NAMALWA (cell line): Measurements from ENCODE around the gene SPRING1.
"Not testable (repeated sequence)": the region's sequence is repeated elsewhere in the genome, so short reads cannot be mapped to it uniquely, and the experiment has no call there.

Experiments used
- DNase-seq: peaks from one replicate; pipeline ENCODE4 v3.0.0-alpha.2; 2015; ENCODE audit warnings: low spot score

The SPRING1 gene

GRCh38 chr12:116737774-116738657, at the start of gene SPRING1, which contains the start of gene RNFT2:
TSS of gene SPRING1 (minus strand) at chr12:116738069. CDS start at chr12:116737900, 169 bp downstream.
TSS of gene RNFT2 (plus strand) at chr12:116738315. CDS start at chr12:116740498, 2,183 bp downstream.
- DNase-seq: peak; percentile 99

GRCh38 chr12:116784238-116784612, 46.4 kb upstream of the SPRING1 start:
- DNase-seq: peak; percentile 70

DNA sequence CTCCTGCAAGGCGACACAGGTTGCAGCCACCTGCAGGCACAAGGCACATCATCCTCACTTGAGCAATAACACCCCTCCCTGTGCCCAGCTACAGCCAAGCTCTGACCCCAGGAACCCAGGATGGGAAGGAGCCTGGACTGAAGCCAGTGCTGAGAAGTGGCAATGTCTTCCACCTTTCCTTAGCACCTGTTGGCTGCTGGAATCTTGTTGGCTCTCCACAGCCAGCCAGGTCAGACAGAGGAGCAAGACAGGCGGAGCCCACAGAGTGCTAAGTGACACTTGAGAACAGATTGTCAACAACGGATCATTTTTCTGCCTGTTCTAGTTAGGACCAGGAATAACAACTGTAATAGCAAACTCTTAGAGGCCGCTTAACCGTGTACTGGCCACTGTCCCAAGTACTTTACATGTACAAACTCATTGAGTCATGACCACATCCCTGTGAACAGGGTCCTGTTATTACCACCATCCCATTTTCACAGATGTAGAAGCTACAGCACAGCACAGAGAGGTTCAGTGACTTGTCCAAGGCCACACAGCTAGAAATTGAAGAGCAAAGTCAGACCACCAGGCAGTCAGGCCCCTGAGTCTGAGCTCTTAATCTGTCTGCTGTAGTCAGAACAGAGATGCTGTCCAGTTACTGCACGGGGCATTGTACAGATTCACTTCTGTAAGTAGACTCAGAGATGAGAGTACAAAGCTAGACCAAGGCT, 45.8 kb upstream of the SPRING1 start:
- DNase-seq: no peak

- DNase-seq: no peak
Observed at GRCh38 chr12:116780942-116781341, 43.1 kb upstream of the SPRING1 start.

DNA sequence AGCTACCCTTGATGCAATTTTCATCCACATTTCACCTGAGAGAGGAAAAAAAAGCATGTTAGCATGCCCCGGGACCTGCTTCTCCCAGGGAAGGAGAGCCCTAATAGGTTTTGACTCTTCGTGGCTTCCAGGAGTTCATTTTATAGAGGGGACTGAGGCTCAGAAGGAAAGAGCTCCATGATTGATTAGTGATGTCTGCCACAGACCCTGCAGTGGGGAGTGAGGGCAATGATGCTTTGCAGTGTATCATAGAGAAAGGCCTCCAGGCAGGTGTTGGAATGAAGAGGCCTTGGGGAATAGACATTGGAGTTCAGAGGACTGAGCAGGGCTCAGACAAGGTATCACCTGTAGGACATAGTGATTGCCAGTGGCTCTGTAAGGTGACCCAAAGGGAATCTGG, 41.7 kb upstream of the SPRING1 start:
- DNase-seq: no peak

GRCh38 chr12:116777245-116777644, 39.4 kb upstream of the SPRING1 start:
- no peak for DNase-seq

- DNase-seq: no peak
Observed at GRCh38 chr12:116774020-116774419, 36.2 kb upstream of the SPRING1 start.

- no peak for DNase-seq
Observed at GRCh38 chr12:116773276-116773731, 35.4 kb upstream of the SPRING1 start.

- DNase-seq: no peak
Observed at GRCh38 chr12:116771651-116772050, 33.8 kb upstream of the SPRING1 start.

GRCh38 chr12:116766746-116767145, 28.9 kb upstream of the SPRING1 start:
- no peak for DNase-seq

GRCh38 chr12:116766285-116766684, 28.4 kb upstream of the SPRING1 start:
- no peak for DNase-seq

- DNase-seq: no peak
Observed at GRCh38 chr12:116765271-116765670, 27.4 kb upstream of the SPRING1 start.

DNA sequence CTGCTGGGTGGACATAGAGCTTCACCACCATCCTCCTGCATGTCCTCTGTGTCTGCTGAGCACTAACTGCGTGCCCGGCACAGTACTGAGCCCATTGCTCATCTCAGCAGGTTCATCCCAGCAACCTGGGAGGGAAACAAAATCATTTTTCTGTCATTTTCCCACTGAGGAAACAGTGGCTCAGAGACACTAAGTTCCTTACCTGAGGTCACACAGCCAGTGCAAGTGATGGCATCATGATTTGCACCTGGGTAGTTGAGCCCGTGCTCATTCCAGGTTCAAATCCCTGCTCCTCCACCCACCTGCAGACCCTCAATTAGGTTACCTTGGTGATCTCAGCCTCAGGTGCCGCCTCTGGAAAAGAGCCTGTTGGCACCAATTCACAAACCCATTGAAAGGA, 23.6 kb upstream of the SPRING1 start:
- no peak for DNase-seq

- DNase-seq: no peak
Observed at GRCh38 chr12:116760622-116761020, 22.8 kb upstream of the SPRING1 start.

DNA sequence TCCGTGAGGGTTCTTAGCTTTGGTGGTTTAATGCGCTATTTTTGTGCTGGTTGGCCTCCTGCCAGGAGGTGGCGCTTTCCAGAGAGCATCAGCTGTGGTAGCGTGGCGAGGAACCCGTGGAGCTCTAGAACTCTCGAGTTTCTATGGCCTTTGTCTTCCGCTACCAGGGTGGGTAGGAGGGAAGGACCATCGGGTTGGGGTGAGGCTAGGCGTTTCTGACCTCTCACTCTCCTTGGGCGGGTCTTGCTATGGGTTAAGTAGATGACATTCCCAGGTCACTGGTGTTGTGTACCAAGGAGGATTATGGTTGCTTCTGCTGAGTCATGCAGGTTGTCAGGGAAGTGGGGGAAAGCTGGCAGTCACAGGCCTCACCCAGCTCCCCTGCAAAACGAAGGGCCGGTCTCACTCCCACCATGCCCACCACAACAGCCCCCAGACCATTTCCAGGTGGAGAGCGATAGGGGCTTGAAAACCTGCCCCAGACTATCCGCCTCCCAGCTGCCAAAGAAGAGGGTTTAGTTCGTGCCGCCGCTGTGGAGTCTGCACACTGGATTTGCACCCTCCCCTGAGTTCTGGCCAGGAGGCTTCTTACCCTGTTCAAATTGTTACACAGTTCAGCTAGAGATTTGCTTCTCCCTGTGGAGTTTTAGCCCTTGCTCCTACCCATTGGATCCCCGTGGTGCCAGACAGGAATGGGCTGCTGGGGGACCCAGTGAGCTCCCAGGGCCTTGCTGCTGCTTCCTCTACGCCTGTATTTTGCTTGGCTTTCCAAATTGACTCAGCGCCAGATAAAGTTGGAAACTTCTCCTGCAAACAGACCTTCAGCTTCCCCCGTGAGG, 22.1 kb upstream of the SPRING1 start:
- no peak for DNase-seq

GRCh38 chr12:116754783-116755182, 16.9 kb upstream of the SPRING1 start:
- DNase-seq: not testable (repeated sequence)

DNA sequence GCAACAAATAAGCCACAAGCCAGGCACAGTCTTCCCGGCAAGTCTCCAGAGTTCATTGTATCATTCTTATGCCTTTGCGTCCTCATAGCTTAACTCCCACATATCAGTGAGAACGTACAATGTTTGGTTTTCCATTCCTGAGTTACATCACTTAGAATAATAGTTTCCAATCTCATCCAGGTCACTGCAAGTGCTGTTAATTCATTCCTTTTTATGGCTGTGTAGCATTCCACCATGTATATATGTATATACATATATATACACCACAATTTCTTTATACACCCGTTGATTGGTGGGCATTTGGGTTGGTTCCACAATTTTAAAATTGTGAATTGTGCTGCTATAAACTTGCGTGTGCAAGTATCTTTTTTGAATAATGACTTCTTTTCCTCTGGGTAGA, 16.2 kb upstream of the SPRING1 start:
- not testable (repeated sequence) for DNase-seq

- no peak for DNase-seq
Observed at GRCh38 chr12:116750298-116750697, 12.4 kb upstream of the SPRING1 start.

DNA sequence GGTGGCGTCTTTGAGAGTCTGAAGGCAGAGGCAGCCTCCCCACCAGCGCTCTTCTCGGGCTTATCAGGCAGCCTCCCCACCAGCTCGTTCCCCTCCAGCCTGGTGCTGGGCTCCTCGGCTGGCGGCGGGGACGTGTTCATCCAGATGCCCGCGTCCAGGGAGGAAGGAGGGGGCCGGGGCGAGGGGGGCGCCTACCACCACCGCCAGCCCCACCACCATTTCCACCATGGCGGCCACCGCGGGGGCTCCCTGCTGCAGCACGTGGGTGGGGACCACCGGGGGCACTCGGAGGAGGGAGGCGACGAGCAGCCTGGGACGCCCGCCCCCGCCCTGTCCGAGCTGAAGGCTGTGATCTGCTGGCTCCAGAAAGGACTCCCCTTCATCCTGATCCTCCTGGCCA, 12.0 kb upstream of the SPRING1 start:
- DNase-seq: no peak

GRCh38 chr12:116745554-116745953, 7.7 kb upstream of the SPRING1 start:
- DNase-seq: no peak

GRCh38 chr12:116744766-116745165, 6.9 kb upstream of the SPRING1 start:
- DNase-seq: no peak

- DNase-seq: not testable (repeated sequence)
Observed at GRCh38 chr12:116742787-116743186, 4.9 kb upstream of the SPRING1 start.
